ENCODE measurements around the gene ZNF789. TPM values are rescaled to one million over a fixed set of nuclear protein-coding genes. Genes with fewer than 3 reads are reported as not detected.

The ZNF789 gene
- total and polyA plus RNA-seq, 2 of the 13 experiments (the other 11 are each of a cell fraction or from before 2014, with no cell fraction given) = 19.8 to 25.1 TPM

DNA sequence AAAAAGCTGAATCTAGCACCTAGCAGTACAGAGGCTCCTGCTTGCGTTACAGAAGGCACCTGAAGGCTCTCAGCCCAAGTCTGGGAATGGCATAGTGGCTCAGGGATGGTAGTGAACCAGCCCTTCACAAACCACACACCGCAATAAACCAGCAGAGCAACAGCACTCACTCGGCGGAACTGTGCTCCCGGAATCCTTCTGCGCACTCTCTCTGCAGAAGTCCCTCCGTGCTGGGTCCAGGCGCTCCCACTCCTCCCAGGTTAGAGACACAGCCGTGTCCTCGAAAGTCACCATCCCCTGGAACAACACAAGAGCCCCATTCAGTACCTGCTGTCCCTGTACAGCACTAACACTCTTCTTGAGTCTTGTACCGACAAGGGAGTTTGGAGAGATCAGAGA is 25.9 kb downstream of the ZNF789 start:
- H3K4me2 ChIP-seq (ENCODE audit: low read depth, low read length) = peak overlapping the region; percentile 90
- peaks cover 17% of the 10 kb centered on the region for H4K20me1 ChIP-seq (ENCODE audit: insufficient read depth, low read length)
- no peaks in the 10 kb centered on the region; a peak in 1 of 5 replicates for H3K27me3 ChIP-seq (ENCODE audit: control insufficient read depth in 1 of 2, insufficient read depth in 2 of 2, low read length in 2 of 2)
- H3K9ac ChIP-seq (ENCODE audit: insufficient read depth, low read depth, low read length) = peak overlapping the region; percentile 85
- H2AFZ ChIP-seq (ENCODE audit: low read length) = no peak overlapping the region
- peaks cover 17% of the 10 kb centered on the region for H3K4me1 ChIP-seq (ENCODE audit: insufficient read depth, low read length)
- intact Hi-C loops (cut with micrococcal nuclease; ENCODE audit: unreplicated experiment) = no loop called here
- FAIRE-seq = no peak
- ATAC-seq = peak; percentile 28
- H3K9me3 ChIP-seq (ENCODE audit: low read length) = no peaks in the 10 kb centered on the region
- peaks cover 9 to 18% of the 10 kb centered on the region in 2 experiments for H3K36me3 ChIP-seq (replicated peaks in 1 of 2; ENCODE audit: control insufficient read depth in 1 of 2, insufficient read depth in 2 of 2, low read length in 2 of 2)
- no TSS peak for BruUV-seq (replicated peaks)
- H3K4me3 ChIP-seq (replicated peaks in 1 of 3; ENCODE audit: insufficient read depth in 1 of 3, low read depth in 2 of 3, low read length in 3 of 3) = peak overlapping the region; percentile 75 to 99 (median 98)
- DNase-seq (ENCODE audit: low spot score) = no peak
- in situ Hi-C loops (cut with HindIII; ENCODE audit: extremely low pct_ligation_motif_present, low pct_unique_long_range_greater_than_20kb) = no loop called here
- TF ChIP-seq CREBL2 (CRISPR knock-in tag; IDR thresholded peaks at IDR 0.05; ENCODE audit: borderline replicate concordance) (no peak), ZBTB26 (CRISPR knock-in tag; IDR thresholded peaks at IDR 0.05; ENCODE audit: borderline replicate concordance) (no peak), ESRRA (CRISPR knock-in tag; IDR thresholded peaks at IDR 0.05; ENCODE audit: low read depth) (no peak), ZNF263 (CRISPR knock-in tag; IDR thresholded peaks at IDR 0.05) (peak; percentile 94), NFAT5 (CRISPR knock-in tag; IDR thresholded peaks at IDR 0.05) (no peak)
- H3K79me2 ChIP-seq (ENCODE audit: insufficient read depth, low read length) = peaks cover 40% of the 10 kb centered on the region
- ChIA-PET POLR2A (interaction anchor here (4.5 kb wide), 1 partner anchor 60 kb away, joined by 31 read pairs; the partner anchor contains the start of gene ZNF655), CTCF (ENCODE audit: low intra/inter-chr PET ratio, low total read pairs) (no interaction called here)
- WGBS (ENCODE audit: low lambda C conversion rate) = 18% methylated on average over 2 of the region's 11 CpGs
- H3K27ac ChIP-seq (ENCODE audit: extremely low read length, insufficient read depth, low read length) = no peak overlapping the region

All from HepG2 (cell line).